DND-41 (cell line): ENCODE measurements around the gene RPUSD2.

Experiments used
- ATAC-seq: fragments of 200-7000 bp; cut with Tn5 transposase; 3 replicates; pipeline ENCODE4 v1.9.1; 2021; ENCODE audit warnings: low read depth; ENCODE audit not compliant: insufficient read depth
- DNase-seq: peaks from one replicate; pipeline ENCODE4 v3.0.0-alpha.2; 2020
- H2AFZ ChIP-seq: 2 replicates; pipeline ENCODE4 v1.6.0; 2012; ENCODE audit warnings: low read depth, low read length
- H3K27ac ChIP-seq: 2 replicates; pipeline ENCODE4 v1.5.1; 2012; ENCODE audit warnings: low read length, inconsistent platforms
- H3K27me3 ChIP-seq: fragments of 200-600 bp; sonication (generic); 2 replicates; pipeline ENCODE4 v1.6.0; 2012; ENCODE audit warnings: low read length, mild to moderate bottlenecking, inconsistent platforms; ENCODE audit not compliant: insufficient read depth, poor library complexity
- H3K36me3 ChIP-seq: 2 replicates; pipeline ENCODE4 v1.5.1; 2012; ENCODE audit warnings: low read length, inconsistent platforms; ENCODE audit not compliant: insufficient read depth
- H3K4me1 ChIP-seq: 2 replicates; pipeline ENCODE4 v1.5.1; 2012; ENCODE audit warnings: mild to moderate bottlenecking, low read length; ENCODE audit not compliant: insufficient read depth
- H3K4me2 ChIP-seq: 2 replicates; pipeline ENCODE4 v1.6.0; 2012; ENCODE audit warnings: mild to moderate bottlenecking, moderate library complexity, low read length, inconsistent platforms; ENCODE audit not compliant: insufficient read depth
- H3K4me3 ChIP-seq, 2 experiments: fragments of 200-600 bp in 1 of 2; shearing (Covaris generic) in 1 of 2; 2 replicates each; pipeline ENCODE4 v1.5.1; 2012 to 2016; ENCODE audit warnings: inconsistent platforms in 2 of 2, low read length in 2 of 2, mild to moderate bottlenecking in 2 of 2, low read depth in 1 of 2, moderate library complexity in 1 of 2
- H3K79me2 ChIP-seq: 2 replicates; pipeline ENCODE4 v1.6.0; 2012; ENCODE audit warnings: low read length, inconsistent platforms; ENCODE audit not compliant: insufficient read depth
- H3K9ac ChIP-seq: 2 replicates; pipeline ENCODE4 v1.6.0; 2012; ENCODE audit warnings: low read depth, mild to moderate bottlenecking, inconsistent platforms, low read length, moderate library complexity
- H3K9me3 ChIP-seq: 2 replicates; pipeline ENCODE4 v1.5.1; 2012; ENCODE audit warnings: low read length, moderate library complexity, mild to moderate bottlenecking, inconsistent platforms; ENCODE audit not compliant: insufficient read depth, severe bottlenecking
- H4K20me1 ChIP-seq: 2 replicates; pipeline ENCODE4 v1.6.0; 2012; ENCODE audit warnings: low read length; ENCODE audit not compliant: insufficient read depth
- EZH2 ChIP-seq: IDR thresholded peaks from 3 replicates; pipeline ENCODE4 v1.6.1; 2012; ENCODE audit warnings: borderline replicate concordance, low read depth, mild to moderate bottlenecking, moderate library complexity, low read length, inconsistent platforms; ENCODE audit not compliant: severe bottlenecking
- TF ChIP-seq, protein P1 (sequence below): IDR thresholded peaks from 2 replicates; pipeline ENCODE4 v1.5.1; 2012; ENCODE audit warnings: borderline replicate concordance, low read length, moderate library complexity, mild to moderate bottlenecking; ENCODE audit not compliant: poor library complexity, severe bottlenecking; ENCODE audit errors: extremely low read depth

The RPUSD2 gene

DNA sequence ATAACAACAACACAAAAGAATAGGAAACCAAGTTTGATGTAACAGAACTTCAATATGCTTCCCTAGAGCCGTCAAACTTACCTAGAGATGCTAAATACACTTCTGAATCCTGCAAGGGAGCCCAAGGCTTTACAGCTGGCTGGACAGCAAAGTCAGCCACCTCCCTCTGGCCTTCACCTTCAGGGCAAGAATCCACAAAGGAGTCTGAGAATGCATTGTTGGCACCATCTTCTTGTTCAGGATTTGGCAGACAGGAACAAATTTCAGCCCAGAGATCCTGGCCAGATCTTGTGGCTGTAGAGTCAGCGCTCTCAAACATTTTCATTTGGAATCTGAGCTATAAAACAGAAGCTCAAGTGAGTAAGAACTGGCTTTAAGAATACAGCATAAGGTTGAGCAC is 6.4 kb upstream of the RPUSD2 start:
- H4K20me1 ChIP-seq = no peaks in the 10 kb centered on the region
- no peak overlapping the region for H3K27ac ChIP-seq
- TF ChIP-seq EZH2 = no peak
- TF ChIP-seq, protein P1, sequence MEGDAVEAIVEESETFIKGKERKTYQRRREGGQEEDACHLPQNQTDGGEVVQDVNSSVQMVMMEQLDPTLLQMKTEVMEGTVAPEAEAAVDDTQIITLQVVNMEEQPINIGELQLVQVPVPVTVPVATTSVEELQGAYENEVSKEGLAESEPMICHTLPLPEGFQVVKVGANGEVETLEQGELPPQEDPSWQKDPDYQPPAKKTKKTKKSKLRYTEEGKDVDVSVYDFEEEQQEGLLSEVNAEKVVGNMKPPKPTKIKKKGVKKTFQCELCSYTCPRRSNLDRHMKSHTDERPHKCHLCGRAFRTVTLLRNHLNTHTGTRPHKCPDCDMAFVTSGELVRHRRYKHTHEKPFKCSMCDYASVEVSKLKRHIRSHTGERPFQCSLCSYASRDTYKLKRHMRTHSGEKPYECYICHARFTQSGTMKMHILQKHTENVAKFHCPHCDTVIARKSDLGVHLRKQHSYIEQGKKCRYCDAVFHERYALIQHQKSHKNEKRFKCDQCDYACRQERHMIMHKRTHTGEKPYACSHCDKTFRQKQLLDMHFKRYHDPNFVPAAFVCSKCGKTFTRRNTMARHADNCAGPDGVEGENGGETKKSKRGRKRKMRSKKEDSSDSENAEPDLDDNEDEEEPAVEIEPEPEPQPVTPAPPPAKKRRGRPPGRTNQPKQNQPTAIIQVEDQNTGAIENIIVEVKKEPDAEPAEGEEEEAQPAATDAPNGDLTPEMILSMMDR = no peak
- no peaks in the 10 kb centered on the region for H3K27me3 ChIP-seq
- peaks cover 17% of the 10 kb centered on the region for H3K79me2 ChIP-seq
- H3K36me3 ChIP-seq = peaks cover 4% of the 10 kb centered on the region; the same call in 1 of the 2 replicates
- H3K9ac ChIP-seq = no peak overlapping the region
- peaks cover 28% of the 10 kb centered on the region for H3K4me1 ChIP-seq
- H3K9me3 ChIP-seq = no peaks in the 10 kb centered on the region
- no peak overlapping the region for H2AFZ ChIP-seq
- no peak for DNase-seq
- no peak for ATAC-seq
- H3K4me3 ChIP-seq = no peak overlapping the region
- H3K4me2 ChIP-seq = no peak overlapping the region

- Histone ChIP-seq H3K4me2 (peak overlapping the region; percentile 70), H3K4me1 (peaks cover 32% of the 10 kb centered on the region), H4K20me1 (no peaks in the 10 kb centered on the region), H3K4me3 (no peak overlapping the region), H3K27me3 (no peaks in the 10 kb centered on the region), H2AFZ (no peak overlapping the region), H3K36me3 (peaks cover 4% of the 10 kb centered on the region; the same call in 1 of the 2 replicates), H3K9me3 (no peaks in the 10 kb centered on the region), H3K79me2 (peaks cover 17% of the 10 kb centered on the region), H3K9ac (no peak overlapping the region), H3K27ac (no peak overlapping the region)
- TF ChIP-seq, protein P1 = no peak
- TF ChIP-seq EZH2 = no peak
- ATAC-seq = no peak
- DNase-seq = no peak
These were observed 5.7 kb upstream of the RPUSD2 start for GRCh38 chr15:40563426-40563825.

- Histone ChIP-seq H3K27me3 (no peaks in the 10 kb centered on the region), H3K36me3 (peaks cover 4% of the 10 kb centered on the region; the same call in 1 of the 2 replicates), H3K4me1 (peaks cover 36% of the 10 kb centered on the region), H3K79me2 (peaks cover 24% of the 10 kb centered on the region), H3K4me2 (peak within 1 kb of the TSS; percentile 70), H3K9ac (peak within 1 kb of the TSS; percentile 68), H3K27ac (peak within 1 kb of the TSS; percentile 73), H3K4me3 (peak within 1 kb of the TSS; percentile 58 to 80; a peak in 3 of 4 replicates), H3K9me3 (no peaks in the 10 kb centered on the region), H4K20me1 (no peaks in the 10 kb centered on the region), H2AFZ (peak within 1 kb of the TSS; percentile 80)
- TF ChIP-seq EZH2 = no peak
- TF ChIP-seq, protein P1 = no peak
- ATAC-seq (peak; percentile 97), DNase-seq (peak; percentile 96)
These were observed 4.3 kb upstream of the RPUSD2 start, which contains the start of gene CCDC32 for GRCh38 chr15:40564591-40565332. TSS of gene CCDC32 (minus strand) at chr15:40565042. CDS start at chr15:40563015, 2,027 bp downstream.
